GM21367 (cell line): ENCODE data around the gene RXFP1.
A peak's percentile ranks its signal among the peaks of the same experiment; 100 is the strongest.

Experiments used
- ATAC-seq: cut with Tn5 transposase; IDR thresholded peaks from one replicate; pipeline ENCODE4 v1.9.1; 2021; ENCODE audit not compliant: unreplicated experiment

Gene RXFP1

DNA sequence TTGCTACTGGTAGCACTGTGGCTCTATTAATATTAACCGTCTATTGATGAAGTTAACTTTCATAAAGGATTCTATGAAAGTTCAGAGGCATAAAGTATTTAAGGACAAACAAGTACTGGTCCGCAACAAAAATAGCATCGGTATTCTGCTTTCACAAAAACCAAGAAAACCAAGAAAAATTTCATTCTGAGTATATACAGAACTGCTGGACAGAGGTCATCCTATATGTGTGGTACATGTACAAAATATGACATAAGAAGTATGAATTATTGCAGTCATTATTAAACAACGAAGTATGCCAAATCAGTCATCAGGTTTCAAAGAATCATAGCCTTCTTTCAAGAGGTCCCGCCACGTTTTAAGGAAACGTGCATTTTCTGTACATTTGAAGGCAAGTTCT lies 147.6 kb downstream of the RXFP1 start:
- no peak for ATAC-seq

GRCh38 chr4:158670975-158671664 lies 149.4 kb downstream of the RXFP1 start:
- ATAC-seq = peak; percentile 25

GRCh38 chr4:158671665-158671914 lies 149.9 kb downstream of the RXFP1 start, which contains the start of gene C4orf46:
Gene C4orf46 (minus strand): TSS chr4:158671887. CDS start chr4:158671801, 86 bp downstream.
- ATAC-seq = no peak

- ATAC-seq = peak; percentile 87
Observed at GRCh38 chr4:158671915-158672806, 150.5 kb downstream of the RXFP1 start, which contains the start of gene ETFDH. Gene ETFDH (plus strand): TSS chr4:158672296. CDS start chr4:158672457, 161 bp downstream.

DNA sequence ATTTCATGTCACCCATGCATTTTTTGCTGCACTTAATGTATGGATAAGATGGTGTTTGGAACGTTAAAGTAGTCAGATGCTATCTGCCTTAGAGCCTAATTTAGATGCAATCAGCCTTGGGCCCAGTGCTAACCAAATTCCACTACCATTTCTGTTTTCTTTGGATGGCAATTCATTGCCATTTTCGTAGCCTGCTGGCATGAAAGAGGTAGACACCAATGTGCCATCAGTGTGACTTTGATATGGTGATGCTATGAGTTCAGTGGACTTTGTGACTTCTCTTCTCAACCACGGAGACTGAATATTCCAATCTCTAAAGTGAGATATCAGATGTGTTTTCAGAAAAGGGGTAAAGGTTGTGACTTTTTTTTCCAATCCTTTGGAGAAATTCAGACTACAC lies 152.0 kb downstream of the RXFP1 start:
- ATAC-seq = no peak

DNA sequence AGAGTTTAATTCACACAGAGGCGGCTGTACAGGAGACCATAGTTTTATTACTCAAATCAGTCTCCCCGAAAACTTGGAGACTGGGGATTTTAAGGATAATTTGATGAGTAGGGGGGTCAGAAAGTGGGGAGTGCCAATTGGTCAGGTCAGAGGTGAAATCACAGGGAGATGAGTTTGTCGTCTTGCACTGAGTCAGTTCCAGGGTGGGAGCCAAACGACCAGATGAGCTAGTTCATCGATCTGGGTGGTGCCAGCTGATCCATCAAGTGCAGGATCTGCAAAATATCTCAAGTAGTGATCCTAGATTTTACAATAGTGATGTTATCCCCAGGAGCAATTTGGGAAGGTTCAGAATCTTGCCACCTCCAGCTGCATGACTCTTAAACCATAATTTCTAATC lies 154.4 kb downstream of the RXFP1 start:
- ATAC-seq = no peak

GRCh38 chr4:158678767-158679166 lies 157.1 kb downstream of the RXFP1 start:
- no peak for ATAC-seq

DNA sequence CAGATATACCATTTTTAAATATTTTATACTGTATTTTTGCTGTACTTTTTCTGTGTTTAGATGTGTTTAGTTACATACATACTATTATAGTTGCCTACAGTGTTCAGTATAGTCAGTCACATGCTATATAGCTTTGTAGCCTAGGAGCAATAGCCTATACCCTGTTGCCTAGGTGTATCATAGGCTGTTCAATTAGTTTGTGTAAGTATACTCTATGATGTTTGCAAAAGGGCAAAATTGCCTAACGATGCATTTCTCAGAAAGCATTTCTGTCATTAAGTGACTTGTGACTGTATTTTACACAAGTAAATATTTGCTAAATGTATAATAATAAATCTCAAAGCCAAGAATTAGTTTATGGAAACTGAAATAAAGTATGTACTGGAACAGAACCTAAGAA lies 159.9 kb downstream of the RXFP1 start:
- no peak for ATAC-seq

GRCh38 chr4:158682066-158682465 lies 160.4 kb downstream of the RXFP1 start:
- no peak for ATAC-seq

DNA sequence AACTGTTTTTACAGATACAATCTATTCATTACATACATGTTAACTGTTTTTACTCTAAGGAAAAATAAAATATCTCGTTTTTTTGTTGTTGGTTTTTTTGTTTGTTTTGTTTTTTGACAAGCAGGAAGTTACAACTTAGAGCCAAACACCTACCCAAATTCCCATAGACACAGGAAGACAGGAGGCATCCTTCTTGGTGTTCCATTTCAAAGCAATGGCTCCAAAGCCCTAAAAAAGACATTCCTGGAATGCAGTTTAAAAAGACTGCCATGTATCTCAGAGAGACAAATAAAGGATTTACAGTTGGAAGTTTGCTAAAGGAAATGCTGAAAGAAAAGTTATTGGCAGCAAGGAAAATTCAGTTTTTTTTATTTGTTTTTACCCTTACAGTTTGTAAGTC lies 167.1 kb downstream of the RXFP1 start:
- no peak for ATAC-seq
